K562 (cell line): ENCODE measurements around the gene MYL12A. TPM values are rescaled to one million over a fixed set of nuclear protein-coding genes. Genes with fewer than 3 reads are reported as not detected.

ENCODE experiments used
- ARID1B ChIP-seq: fragments of 450-650 bp; IDR thresholded peaks from 2 replicates; pipeline ENCODE4 v1.6.1; 2016; ENCODE audit warnings: antibody characterized with exemption, mild to moderate bottlenecking, inconsistent platforms
- MAFF ChIP-seq: IDR thresholded peaks from 2 replicates; pipeline ENCODE4 v1.6.1; 2012; ENCODE audit warnings: low read length, improper control_type of control experiment
- MXI1 ChIP-seq: IDR thresholded peaks from 2 replicates; pipeline ENCODE4 v1.6.1; 2011; ENCODE audit warnings: low read depth, mild to moderate bottlenecking, improper control_type of control experiment, low read length
- MYC ChIP-seq, 2 experiments: fragments of 250-450 bp in 1 of 2; sonication (Bioruptor Pico) in 1 of 2; IDR thresholded peaks; 2 replicates each; pipeline versions ENCODE4 v1.5.1 to v1.6.1; 2012 to 2021; ENCODE audit warnings: low read depth in 2 of 2, borderline replicate concordance in 1 of 2, improper control_type of control experiment in 1 of 2, low read length in 1 of 2, mild to moderate bottlenecking in 1 of 2, moderate library complexity in 1 of 2
- NFIC ChIP-seq: fragments of 450-650 bp; IDR thresholded peaks from 2 replicates; pipeline ENCODE4 v1.6.1; 2017; ENCODE audit warnings: mild to moderate bottlenecking, inconsistent platforms
- NR2C2 ChIP-seq, 2 experiments: fragments of 200-800 bp in 1 of 2; sonication (Bioruptor generic) in 1 of 2; sonication (generic) in 1 of 2; formaldehyde crosslinking in 1 of 2; IDR thresholded peaks; 2 replicates each; pipeline versions ENCODE4 v1.6.1 to v1.8.0; 2016 to 2022; ENCODE audit warnings: mild to moderate bottlenecking in 1 of 2, missing compliant biosample characterization in 1 of 2, missing genetic modification characterization in 1 of 2, missing genetic modification reagents in 1 of 2
- OTX1 ChIP-seq: fragments of 450-650 bp; formaldehyde crosslinking; IDR thresholded peaks from 2 replicates; pipeline ENCODE4 v1.4.0; 2022; ENCODE audit warnings: mild to moderate bottlenecking
- RBM34 ChIP-seq: fragments of 200-400 bp; formaldehyde crosslinking; IDR thresholded peaks from 2 replicates; pipeline ENCODE4 v1.6.1; 2018; ENCODE audit warnings: low read length, borderline replicate concordance; ENCODE audit not compliant: insufficient read depth
- TEAD2 ChIP-seq: fragments of 450-650 bp; IDR thresholded peaks from 2 replicates; pipeline ENCODE4 v1.6.1; 2016; ENCODE audit warnings: missing genetic modification characterization, control low read depth, missing compliant biosample characterization
- TGIF2 ChIP-seq: sonication (generic); formaldehyde crosslinking; IDR thresholded peaks from 2 replicates; pipeline ENCODE4 v1.8.1; 2022; ENCODE audit warnings: mild to moderate bottlenecking, missing genetic modification reagents, moderate library complexity
- ZNF174 ChIP-seq: fragments of 250-450 bp; sonication (Bioruptor Pico); IDR thresholded peaks from 2 replicates; pipeline ENCODE4 v1.4.0; 2020; ENCODE audit warnings: mild to moderate bottlenecking
- ZNF507 ChIP-seq: conservative IDR thresholded peaks from 2 replicates; pipeline ENCODE4 v1.6.1; 2017; ENCODE audit warnings: missing genetic modification characterization, missing compliant biosample characterization
- ZNF778 ChIP-seq: fragments of 450-650 bp; formaldehyde crosslinking; IDR thresholded peaks from 2 replicates; pipeline ENCODE4 v1.4.0; 2020; ENCODE audit warnings: mild to moderate bottlenecking, moderate library complexity
- polyA plus RNA-seq, 8 experiments: library from polyadenylated mRNA; depleted of rRNA in 4 of 8; stranded (reverse) in 5 of 8; unstranded in 3 of 8; fragments of >200 nt; fragmentation: Nextera tagmentation in 2 of 8; fragmentation: Illumina TruSeq in 1 of 8; extraction: Ambion mirVana in 2 of 8; extraction: Trizol in 1 of 8; gene quantifications; 2 replicates each; pipeline versions ENCODE4 v1.2.1 to v1.2.3, GENCODE V29; 2011 to 2014; ENCODE audit warnings: inconsistent platforms in 1 of 8, missing spikeins in 1 of 8
- total RNA-seq, 7 experiments: library from RNA; depleted of rRNA in 6 of 7; stranded (reverse); fragments of >200 nt in 6 of 7; fragmentation: Illumina TruSeq in 2 of 7; extraction: Trizol in 2 of 7; gene quantifications; 2 replicates each; pipeline versions ENCODE4 v1.2.1 to v1.2.3, GENCODE V29; 2011 to 2021; ENCODE audit warnings: low replicate concordance in 1 of 7
- TF ChIP-seq, protein P1 (sequence below): fragments of 250-450 bp; sonication (Bioruptor Pico); IDR thresholded peaks from 2 replicates; pipeline ENCODE4 v1.6.1; 2021; ENCODE audit warnings: mild to moderate bottlenecking
- TF ChIP-seq, protein P2 (sequence below), 2 experiments: fragments of 450-650 bp; conservative IDR thresholded peaks; 2 replicates each; pipeline ENCODE4 v1.6.1; 2017; ENCODE audit warnings: mild to moderate bottlenecking in 2 of 2, moderate library complexity in 2 of 2
- TF ChIP-seq, protein P3 (sequence below), 3 experiments: fragments of 200-800 bp in 1 of 3; fragments of 250-450 bp in 1 of 3; fragments of 450-650 bp in 1 of 3; sonication (Bioruptor Pico) in 1 of 3; sonication (Bioruptor generic) in 1 of 3; formaldehyde crosslinking in 1 of 3; IDR thresholded peaks; 2 replicates each; pipeline versions ENCODE4 v1.6.1 to v1.8.0; 2016 to 2022; ENCODE audit warnings: mild to moderate bottlenecking in 2 of 3, missing genetic modification characterization in 2 of 3, missing compliant biosample characterization in 1 of 3, moderate library complexity in 1 of 3
- TF ChIP-seq, protein P4 (sequence below): sonication (generic); formaldehyde crosslinking; IDR thresholded peaks from 2 replicates; pipeline ENCODE4 v1.9.0; 2022; ENCODE audit warnings: mild to moderate bottlenecking, missing genetic modification reagents
- TF ChIP-seq, protein P5 (sequence below): conservative IDR thresholded peaks from 2 replicates; pipeline ENCODE4 v1.6.1; 2011; ENCODE audit warnings: low read depth, mild to moderate bottlenecking, low read length; ENCODE audit not compliant: control insufficient read depth

The MYL12A gene
- total and polyA plus RNA-seq, 9 of the 15 experiments (the other 6 are each of a cell fraction or from before 2014, with no cell fraction given): 308 to 1,031 (median 559) TPM

DNA sequence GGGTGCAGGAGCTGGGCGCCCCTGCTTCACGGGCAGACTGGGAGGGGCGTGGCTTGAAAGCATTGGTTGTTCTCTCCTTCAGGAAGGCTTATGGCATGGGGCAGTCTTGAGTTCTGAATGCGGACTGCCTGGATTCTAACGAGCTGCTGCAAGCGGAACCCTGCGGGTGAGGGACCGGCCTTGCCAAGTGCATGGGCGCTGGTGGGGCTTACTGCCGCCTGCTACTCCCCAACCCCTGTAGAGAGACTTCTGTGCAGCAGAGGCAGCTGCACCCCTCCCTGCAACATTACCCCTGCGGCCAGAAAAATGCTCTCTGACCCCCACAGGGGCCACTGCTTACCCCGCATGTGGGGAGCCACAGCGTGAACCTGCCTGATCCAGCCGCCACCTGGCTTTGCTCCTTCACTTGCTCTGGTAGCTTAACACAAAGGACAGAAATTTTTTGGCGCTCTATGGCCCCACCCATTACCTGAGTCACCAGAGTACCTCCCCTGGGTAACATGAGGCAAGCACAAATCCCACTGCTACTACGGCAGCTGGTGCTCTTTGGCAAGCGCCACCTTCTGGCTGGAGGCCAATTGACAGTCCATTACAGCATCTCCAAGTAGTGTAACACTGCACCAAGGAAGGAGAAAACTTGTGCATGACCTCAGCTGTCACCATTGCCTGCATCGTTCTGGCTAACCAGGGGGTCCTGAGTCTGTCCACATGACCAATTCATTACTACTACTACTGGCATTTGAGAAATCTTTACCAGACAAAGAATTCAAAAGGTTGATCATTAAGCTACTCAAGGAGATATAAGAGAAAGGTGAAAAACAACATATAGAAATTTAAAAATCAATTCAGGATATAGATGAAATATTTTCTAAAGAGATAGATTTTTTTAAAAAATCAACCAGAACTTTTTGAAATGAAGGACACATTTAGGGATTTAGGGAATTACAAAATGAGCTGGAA, 49.7 kb downstream of the MYL12A start (continued):
- TF ChIP-seq MXI1 (peak; percentile 53; the same call in 1 of the 2 replicates), ZNF174 (CRISPR knock-in tag) (no peak), NFIC (peak; percentile 86), TEAD2 (tag) (no peak), ARID1B (0 out of 2 replicates have a peak, but pooled peaks have one; percentile 48), NR2C2 (CRISPR knock-in tag; IDR thresholded peaks at IDR 0.05) (peak; percentile 64; the same call in 1 of the 2 replicates), NR2C2 (tag; IDR thresholded peaks at IDR 0.05) (peak; percentile 79), MYC (IDR thresholded peaks at IDR 0.05; ENCODE audit: low read depth, low read length) (peak; percentile 76), MYC (CRISPR knock-in tag; IDR thresholded peaks at IDR 0.05; ENCODE audit: borderline replicate concordance, low read depth) (peak; percentile 81; the same call in 1 of the 2 replicates), RBM34 (no peak), ZNF778 (no peak), MAFF (peak; percentile 60), OTX1 (CRISPR knock-in tag) (no peak), TGIF2 (CRISPR knock-in tag) (no peak), ZNF507 (no peak)
- TF ChIP-seq, protein P1, sequence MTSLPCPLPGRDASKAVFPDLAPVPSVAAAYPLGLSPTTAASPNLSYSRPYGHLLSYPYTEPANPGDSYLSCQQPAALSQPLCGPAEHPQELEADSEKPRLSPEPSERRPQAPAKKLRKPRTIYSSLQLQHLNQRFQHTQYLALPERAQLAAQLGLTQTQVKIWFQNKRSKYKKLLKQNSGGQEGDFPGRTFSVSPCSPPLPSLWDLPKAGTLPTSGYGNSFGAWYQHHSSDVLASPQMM: no peak
- TF ChIP-seq, protein P2, sequence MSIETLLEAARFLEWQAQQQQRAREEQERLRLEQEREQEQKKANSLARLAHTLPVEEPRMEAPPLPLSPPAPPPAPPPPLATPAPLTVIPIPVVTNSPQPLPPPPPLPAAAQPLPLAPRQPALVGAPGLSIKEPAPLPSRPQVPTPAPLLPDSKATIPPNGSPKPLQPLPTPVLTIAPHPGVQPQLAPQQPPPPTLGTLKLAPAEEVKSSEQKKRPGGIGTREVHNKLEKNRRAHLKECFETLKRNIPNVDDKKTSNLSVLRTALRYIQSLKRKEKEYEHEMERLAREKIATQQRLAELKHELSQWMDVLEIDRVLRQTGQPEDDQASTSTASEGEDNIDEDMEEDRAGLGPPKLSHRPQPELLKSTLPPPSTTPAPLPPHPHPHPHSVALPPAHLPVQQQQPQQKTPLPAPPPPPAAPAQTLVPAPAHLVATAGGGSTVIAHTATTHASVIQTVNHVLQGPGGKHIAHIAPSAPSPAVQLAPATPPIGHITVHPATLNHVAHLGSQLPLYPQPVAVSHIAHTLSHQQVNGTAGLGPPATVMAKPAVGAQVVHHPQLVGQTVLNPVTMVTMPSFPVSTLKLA (conservative IDR thresholded peaks at IDR 0.05): peak; percentile 47 to 53; a peak in 3 of 4 replicates
- TF ChIP-seq, protein P3, sequence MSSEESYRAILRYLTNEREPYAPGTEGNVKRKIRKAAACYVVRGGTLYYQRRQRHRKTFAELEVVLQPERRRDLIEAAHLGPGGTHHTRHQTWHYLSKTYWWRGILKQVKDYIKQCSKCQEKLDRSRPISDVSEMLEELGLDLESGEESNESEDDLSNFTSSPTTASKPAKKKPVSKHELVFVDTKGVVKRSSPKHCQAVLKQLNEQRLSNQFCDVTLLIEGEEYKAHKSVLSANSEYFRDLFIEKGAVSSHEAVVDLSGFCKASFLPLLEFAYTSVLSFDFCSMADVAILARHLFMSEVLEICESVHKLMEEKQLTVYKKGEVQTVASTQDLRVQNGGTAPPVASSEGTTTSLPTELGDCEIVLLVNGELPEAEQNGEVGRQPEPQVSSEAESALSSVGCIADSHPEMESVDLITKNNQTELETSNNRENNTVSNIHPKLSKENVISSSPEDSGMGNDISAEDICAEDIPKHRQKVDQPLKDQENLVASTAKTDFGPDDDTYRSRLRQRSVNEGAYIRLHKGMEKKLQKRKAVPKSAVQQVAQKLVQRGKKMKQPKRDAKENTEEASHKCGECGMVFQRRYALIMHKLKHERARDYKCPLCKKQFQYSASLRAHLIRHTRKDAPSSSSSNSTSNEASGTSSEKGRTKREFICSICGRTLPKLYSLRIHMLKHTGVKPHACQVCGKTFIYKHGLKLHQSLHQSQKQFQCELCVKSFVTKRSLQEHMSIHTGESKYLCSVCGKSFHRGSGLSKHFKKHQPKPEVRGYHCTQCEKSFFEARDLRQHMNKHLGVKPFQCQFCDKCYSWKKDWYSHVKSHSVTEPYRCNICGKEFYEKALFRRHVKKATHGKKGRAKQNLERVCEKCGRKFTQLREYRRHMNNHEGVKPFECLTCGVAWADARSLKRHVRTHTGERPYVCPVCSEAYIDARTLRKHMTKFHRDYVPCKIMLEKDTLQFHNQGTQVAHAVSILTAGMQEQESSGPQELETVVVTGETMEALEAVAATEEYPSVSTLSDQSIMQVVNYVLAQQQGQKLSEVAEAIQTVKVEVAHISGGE (CRISPR knock-in tag; IDR thresholded peaks at IDR 0.05): no peak
- TF ChIP-seq, protein P4, sequence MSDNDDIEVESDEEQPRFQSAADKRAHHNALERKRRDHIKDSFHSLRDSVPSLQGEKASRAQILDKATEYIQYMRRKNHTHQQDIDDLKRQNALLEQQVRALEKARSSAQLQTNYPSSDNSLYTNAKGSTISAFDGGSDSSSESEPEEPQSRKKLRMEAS (CRISPR knock-in tag): peak; percentile 83
- TF ChIP-seq, protein P5, sequence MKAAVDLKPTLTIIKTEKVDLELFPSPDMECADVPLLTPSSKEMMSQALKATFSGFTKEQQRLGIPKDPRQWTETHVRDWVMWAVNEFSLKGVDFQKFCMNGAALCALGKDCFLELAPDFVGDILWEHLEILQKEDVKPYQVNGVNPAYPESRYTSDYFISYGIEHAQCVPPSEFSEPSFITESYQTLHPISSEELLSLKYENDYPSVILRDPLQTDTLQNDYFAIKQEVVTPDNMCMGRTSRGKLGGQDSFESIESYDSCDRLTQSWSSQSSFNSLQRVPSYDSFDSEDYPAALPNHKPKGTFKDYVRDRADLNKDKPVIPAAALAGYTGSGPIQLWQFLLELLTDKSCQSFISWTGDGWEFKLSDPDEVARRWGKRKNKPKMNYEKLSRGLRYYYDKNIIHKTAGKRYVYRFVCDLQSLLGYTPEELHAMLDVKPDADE: 0 out of 2 replicates have a peak, but pooled peaks have one; percentile 50
